HEK293 (cell line): Measurements from ENCODE around the gene ADCY7.

Experiments
- CTCF ChIA-PET: fragments of 350-600 bp; formaldehyde crosslinking; extraction: SDS; loops from one replicate; lab custom pipeline; 2021; ENCODE audit warnings: antibody characterized with exemption; lab: Yijun Ruan, JAX
- POLR2A ChIA-PET: fragments of 300-600 bp; formaldehyde crosslinking; extraction: SDS; loops from one replicate; lab custom pipeline; 2020; ENCODE audit warnings: antibody characterized with exemption, inconsistent platforms; lab: Yijun Ruan, JAX
- H3K27ac ChIP-seq: fragments of 200-500 bp; sonication (Bioruptor generic); 2 replicates; pipeline ENCODE4 v1.5.1; 2014; ENCODE audit warnings: low read depth, low read length, control low read depth, inconsistent platforms; ENCODE audit errors: extremely low read depth
- H3K36me3 ChIP-seq, 2 experiments: fragments of 200-500 bp in 1 of 2; sonication (Bioruptor generic) in 1 of 2; 1 replicate in 1 of 2; 2 replicates in 1 of 2; pipeline ENCODE4 v1.5.1; 2014 to 2017; ENCODE audit warnings: inconsistent platforms in 2 of 2, low read length in 2 of 2; ENCODE audit not compliant: control insufficient read depth in 2 of 2, insufficient read depth in 1 of 2
- H3K4me1 ChIP-seq: fragments of 200-500 bp; sonication (Bioruptor generic); 2 replicates; pipeline ENCODE4 v1.5.1; 2014; ENCODE audit warnings: mild to moderate bottlenecking, low read length, inconsistent platforms; ENCODE audit not compliant: control insufficient read depth, insufficient read depth
- H3K4me3 ChIP-seq: 2 replicates; pipeline ENCODE4 v1.5.1; 2011; ENCODE audit warnings: low read depth, mild to moderate bottlenecking, control low read depth, low read length, moderate library complexity
- H3K9me3 ChIP-seq: fragments of 200-500 bp; sonication (Bioruptor generic); 2 replicates; pipeline ENCODE4 v1.5.1; 2014; ENCODE audit warnings: low read depth, low read length, inconsistent platforms; ENCODE audit not compliant: control insufficient read depth, insufficient read depth
- GLIS1 ChIP-seq: fragments of 450-650 bp; formaldehyde crosslinking; IDR thresholded peaks from 2 replicates; pipeline ENCODE4 v1.5.1; 2016; ENCODE audit warnings: missing biosample characterization, missing genetic modification characterization
- KLF1 ChIP-seq: fragments of 450-650 bp; formaldehyde crosslinking; IDR thresholded peaks from 2 replicates; pipeline ENCODE4 v1.5.1; 2016; ENCODE audit warnings: missing biosample characterization, missing genetic modification characterization
- KLF16 ChIP-seq: fragments of 450-650 bp; formaldehyde crosslinking; IDR thresholded peaks from 2 replicates; pipeline ENCODE4 v1.5.1; 2017; ENCODE audit warnings: missing biosample characterization, missing genetic modification characterization
- KLF17 ChIP-seq: fragments of 450-650 bp; formaldehyde crosslinking; IDR thresholded peaks from 2 replicates; pipeline ENCODE4 v1.5.1; 2016; ENCODE audit warnings: missing biosample characterization, missing genetic modification characterization
- PBX3 ChIP-seq: sonication (generic); formaldehyde crosslinking; IDR thresholded peaks from 2 replicates; pipeline ENCODE4 v1.8.1; 2022; ENCODE audit warnings: mild to moderate bottlenecking, moderate library complexity, missing genetic modification reagents
- RBAK ChIP-seq: fragments of 450-650 bp; formaldehyde crosslinking; IDR thresholded peaks from 2 replicates; pipeline ENCODE4 v1.5.1; 2016; ENCODE audit warnings: missing biosample characterization, missing genetic modification characterization
- SCRT1 ChIP-seq: fragments of 450-650 bp; formaldehyde crosslinking; IDR thresholded peaks from 2 replicates; pipeline ENCODE4 v1.5.1; 2016; ENCODE audit warnings: missing biosample characterization, missing genetic modification characterization, borderline replicate concordance
- ZBTB48 ChIP-seq: fragments of 450-650 bp; formaldehyde crosslinking; IDR thresholded peaks from 2 replicates; pipeline ENCODE4 v1.5.1; 2016; ENCODE audit warnings: missing biosample characterization, missing genetic modification characterization
- ZBTB6 ChIP-seq: fragments of 450-650 bp; formaldehyde crosslinking; IDR thresholded peaks from 2 replicates; pipeline ENCODE4 v1.5.1; 2017; ENCODE audit warnings: missing biosample characterization, missing genetic modification characterization
- ZNF473 ChIP-seq: fragments of 450-650 bp; formaldehyde crosslinking; IDR thresholded peaks from 2 replicates; pipeline ENCODE4 v1.5.1; 2017; ENCODE audit warnings: missing biosample characterization, missing genetic modification characterization
- ZNF544 ChIP-seq: fragments of 450-650 bp; formaldehyde crosslinking; IDR thresholded peaks from 2 replicates; pipeline ENCODE4 v1.5.0; 2017; ENCODE audit warnings: missing biosample characterization, missing genetic modification characterization
- ZNF624 ChIP-seq: fragments of 450-650 bp; formaldehyde crosslinking; IDR thresholded peaks from 2 replicates; pipeline ENCODE4 v1.5.1; 2017; ENCODE audit warnings: missing biosample characterization, missing genetic modification characterization
- ZNF692 ChIP-seq: fragments of 450-650 bp; formaldehyde crosslinking; IDR thresholded peaks from 2 replicates; pipeline ENCODE4 v1.5.1; 2016; ENCODE audit warnings: missing biosample characterization, missing genetic modification characterization
- TF ChIP-seq, protein P1 (sequence below): fragments of 450-650 bp; formaldehyde crosslinking; IDR thresholded peaks from 2 replicates; pipeline ENCODE4 v1.5.1; 2017; ENCODE audit warnings: missing biosample characterization, missing genetic modification characterization

The ADCY7 gene

DNA sequence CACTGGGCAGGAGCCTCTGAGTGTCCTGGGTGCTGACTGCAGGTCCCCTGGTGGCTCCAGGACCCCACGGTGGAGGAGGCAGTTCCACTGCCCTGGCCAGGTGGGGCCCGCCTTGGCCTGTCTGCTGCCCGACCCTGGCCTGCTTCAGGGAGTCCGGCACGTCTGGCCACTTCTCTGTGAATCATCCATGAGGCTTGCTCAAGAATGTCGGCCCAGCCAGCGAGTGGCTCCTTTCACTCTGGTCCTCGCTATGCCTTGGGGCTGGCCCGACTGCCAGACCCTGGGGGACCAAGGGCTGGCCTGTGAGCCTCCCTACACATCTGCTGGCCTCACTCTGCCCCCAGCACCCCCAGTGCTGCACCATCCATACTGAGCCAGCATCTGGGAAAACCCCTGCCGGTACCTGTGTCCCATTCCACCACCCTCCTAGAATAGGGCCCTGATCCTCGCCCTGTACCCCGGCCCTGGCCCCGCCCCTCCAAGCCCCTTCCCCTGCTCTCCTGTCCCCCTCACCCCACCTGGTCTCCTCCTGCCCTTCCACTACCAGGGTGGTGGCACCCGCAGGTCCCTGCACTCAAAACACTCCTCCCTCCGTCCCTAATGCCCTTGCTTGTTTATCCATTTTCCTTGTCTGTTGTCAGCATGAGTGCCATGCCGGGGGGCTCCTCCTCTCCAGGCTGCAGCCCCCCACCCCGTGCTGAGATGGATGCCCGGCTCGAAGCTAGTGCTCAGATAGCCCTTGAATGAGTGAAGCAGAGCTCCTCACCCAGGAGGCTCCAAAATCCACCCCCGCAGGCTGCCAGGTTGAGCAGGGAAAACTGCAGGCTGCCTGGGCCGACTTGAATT is 35.5 kb downstream of the ADCY7 start:
- Histone ChIP-seq H3K27ac (no peak overlapping the region), H3K9me3 (no peaks in the 10 kb centered on the region), H3K4me1 (no peaks in the 10 kb centered on the region), H3K36me3 (peaks cover 0 to 2% of the 10 kb centered on the region in 2 experiments; a peak in 1 of 3 replicates), H3K4me3 (no peak overlapping the region)
- CTCF ChIA-PET, result interaction anchor here (0.6 to 0.7 kb wide), 2 partner anchors 9 to 41 kb away, joined by 3 read pairs; no protein-coding TSS in a partner anchor
- peak; percentile 64; the same call in 1 of the 2 replicates for TF ChIP-seq ZNF692 (tag by site-specific recombination)
- TF ChIP-seq GLIS1, result peak; percentile 25
- TF ChIP-seq, protein P1, sequence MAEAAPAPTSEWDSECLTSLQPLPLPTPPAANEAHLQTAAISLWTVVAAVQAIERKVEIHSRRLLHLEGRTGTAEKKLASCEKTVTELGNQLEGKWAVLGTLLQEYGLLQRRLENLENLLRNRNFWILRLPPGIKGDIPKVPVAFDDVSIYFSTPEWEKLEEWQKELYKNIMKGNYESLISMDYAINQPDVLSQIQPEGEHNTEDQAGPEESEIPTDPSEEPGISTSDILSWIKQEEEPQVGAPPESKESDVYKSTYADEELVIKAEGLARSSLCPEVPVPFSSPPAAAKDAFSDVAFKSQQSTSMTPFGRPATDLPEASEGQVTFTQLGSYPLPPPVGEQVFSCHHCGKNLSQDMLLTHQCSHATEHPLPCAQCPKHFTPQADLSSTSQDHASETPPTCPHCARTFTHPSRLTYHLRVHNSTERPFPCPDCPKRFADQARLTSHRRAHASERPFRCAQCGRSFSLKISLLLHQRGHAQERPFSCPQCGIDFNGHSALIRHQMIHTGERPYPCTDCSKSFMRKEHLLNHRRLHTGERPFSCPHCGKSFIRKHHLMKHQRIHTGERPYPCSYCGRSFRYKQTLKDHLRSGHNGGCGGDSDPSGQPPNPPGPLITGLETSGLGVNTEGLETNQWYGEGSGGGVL, result no peak
- POLR2A ChIA-PET, result no interaction called here

DNA sequence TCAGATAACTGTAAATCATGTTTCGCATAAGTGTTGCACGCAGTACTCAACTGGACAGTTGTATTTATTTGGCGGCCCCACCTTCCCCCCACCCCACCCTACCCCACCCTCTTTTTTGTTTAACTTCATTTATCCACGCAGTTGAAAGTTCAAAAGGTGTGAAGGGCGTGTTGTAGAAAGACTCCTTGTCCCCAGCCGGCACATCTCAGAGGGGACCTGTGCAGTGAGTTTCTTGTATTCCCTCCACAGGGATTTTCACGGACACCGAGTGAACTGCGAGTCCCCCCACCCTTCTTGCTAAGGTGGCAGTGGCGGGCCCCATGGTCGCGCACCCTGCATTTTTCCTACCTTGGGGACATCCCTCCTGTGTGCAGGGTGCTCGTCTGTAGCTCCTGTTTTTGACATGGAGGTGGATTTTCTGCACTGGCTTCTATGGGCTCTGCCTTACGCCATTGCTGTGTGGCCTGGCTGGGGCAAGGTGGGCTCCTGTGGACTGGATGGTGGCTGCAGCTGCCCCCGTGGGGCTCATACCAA is 36.2 kb downstream of the ADCY7 start:
- ChIA-PET POLR2A (no interaction called here), CTCF (interaction anchor here (0.7 kb wide), 1 partner anchor 8 kb away, joined by 3 read pairs; no protein-coding TSS in a partner anchor)
- no peaks in the 10 kb centered on the region for H3K4me1 ChIP-seq

DNA sequence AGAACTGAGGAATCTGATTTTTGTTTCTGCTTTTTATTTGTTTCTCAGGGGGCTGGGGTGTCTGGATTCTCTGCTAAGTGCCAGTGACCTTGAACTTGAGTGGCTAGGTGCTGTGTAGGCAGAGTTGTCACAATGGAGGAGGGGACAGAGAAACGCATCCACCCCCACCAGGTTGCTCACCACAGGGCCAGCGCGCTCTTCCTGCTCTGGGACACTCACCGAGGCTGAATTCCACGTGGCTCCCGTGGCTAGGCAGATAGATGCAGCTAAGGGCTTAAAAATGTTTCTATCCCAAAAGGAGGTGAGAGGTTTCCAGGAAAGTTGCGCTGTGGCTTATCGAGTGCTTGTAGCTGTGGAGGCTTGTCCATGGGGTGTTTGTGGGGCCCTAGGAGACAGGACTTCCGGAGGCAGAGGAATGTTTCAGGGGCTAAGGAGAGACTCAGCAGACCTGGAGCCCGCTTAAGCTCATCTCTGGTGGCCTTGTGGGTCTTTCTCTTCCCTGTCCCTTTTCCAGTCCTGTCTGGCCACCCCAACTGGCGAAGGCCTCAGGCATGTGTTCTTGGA is 36.8 kb downstream of the ADCY7 start:
- no peak overlapping the region for H3K4me3 ChIP-seq
- no peaks in the 10 kb centered on the region for H3K9me3 ChIP-seq
- ChIA-PET POLR2A (no interaction called here), CTCF (no interaction called here)
- peaks cover 0 to 2% of the 10 kb centered on the region in 2 experiments; a peak in 1 of 3 replicates for H3K36me3 ChIP-seq
- TF ChIP-seq ZBTB6 (tag by site-specific recombination) (no peak), RBAK (tag by site-specific recombination) (no peak), KLF17 (tag by site-specific recombination) (no peak), KLF16 (tag by site-specific recombination) (no peak), SCRT1 (tag by site-specific recombination) (no peak), ZNF624 (tag by site-specific recombination) (no peak)
- no peaks in the 10 kb centered on the region for H3K4me1 ChIP-seq
- no peak overlapping the region for H3K27ac ChIP-seq

More for the DNA sequence above, 36.2 kb downstream of the ADCY7 start:
- Histone ChIP-seq H3K36me3 (peaks cover 0 to 2% of the 10 kb centered on the region in 2 experiments; a peak in 1 of 3 replicates), H3K9me3 (no peaks in the 10 kb centered on the region), H3K27ac (no peak overlapping the region), H3K4me3 (no peak overlapping the region)
- TF ChIP-seq KLF1, result peak; percentile 59
- TF ChIP-seq ZNF544, result no peak
- TF ChIP-seq SCRT1 (tag by site-specific recombination), result no peak
- TF ChIP-seq ZBTB48 (tag by site-specific recombination), result no peak
- TF ChIP-seq ZNF473 (tag by site-specific recombination), result no peak
- TF ChIP-seq PBX3 (CRISPR knock-in tag), result no peak
